ENCODE measurements around the gene SLC6A15. TPM values are rescaled to one million over a fixed set of nuclear protein-coding genes. Genes with fewer than 3 reads are reported as not detected.

SLC6A15 gene
- total and polyA plus RNA-seq, 2 of the 13 experiments (the other 11 are each of a cell fraction or from before 2014, with no cell fraction given) = not detected

GRCh38 chr12:84891106-84891838 is 21.3 kb downstream of the SLC6A15 start (continued):
- no peak for TF ChIP-seq HMGXB4 (CRISPR knock-in tag; IDR thresholded peaks at IDR 0.05; ENCODE audit: borderline replicate concordance in 1 of 2, low read depth in 1 of 2)
- no peak for TF ChIP-seq MBNL3 (CRISPR knock-in tag; conservative IDR thresholded peaks at IDR 0.05)
- no peak for TF ChIP-seq CEBPB (IDR thresholded peaks at IDR 0.05; ENCODE audit: borderline replicate concordance, low read depth, low read length)
- TF ChIP-seq, protein P1, sequence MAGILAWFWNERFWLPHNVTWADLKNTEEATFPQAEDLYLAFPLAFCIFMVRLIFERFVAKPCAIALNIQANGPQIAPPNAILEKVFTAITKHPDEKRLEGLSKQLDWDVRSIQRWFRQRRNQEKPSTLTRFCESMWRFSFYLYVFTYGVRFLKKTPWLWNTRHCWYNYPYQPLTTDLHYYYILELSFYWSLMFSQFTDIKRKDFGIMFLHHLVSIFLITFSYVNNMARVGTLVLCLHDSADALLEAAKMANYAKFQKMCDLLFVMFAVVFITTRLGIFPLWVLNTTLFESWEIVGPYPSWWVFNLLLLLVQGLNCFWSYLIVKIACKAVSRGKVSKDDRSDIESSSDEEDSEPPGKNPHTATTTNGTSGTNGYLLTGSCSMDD (CRISPR knock-in tag; IDR thresholded peaks at IDR 0.05) = no peak

GRCh38 chr12:84889818-84890217 is 22.8 kb downstream of the SLC6A15 start:
- ChIA-PET POLR2A (no interaction called here), CTCF (ENCODE audit: low intra/inter-chr PET ratio, low total read pairs) (no interaction called here)
- Histone ChIP-seq H3K36me3 (replicated peaks in 1 of 2; ENCODE audit: control insufficient read depth in 1 of 2, insufficient read depth in 2 of 2, low read length in 2 of 2) (no peaks in the 10 kb centered on the region), H2AFZ (ENCODE audit: low read length) (no peak overlapping the region), H3K79me2 (ENCODE audit: insufficient read depth, low read length) (no peaks in the 10 kb centered on the region), H3K4me3 (replicated peaks in 1 of 3; ENCODE audit: insufficient read depth in 1 of 3, low read depth in 2 of 3, low read length in 3 of 3) (no peak overlapping the region), H3K27ac (ENCODE audit: extremely low read length, insufficient read depth, low read length) (no peak overlapping the region), H4K20me1 (ENCODE audit: insufficient read depth, low read length) (no peaks in the 10 kb centered on the region), H3K4me1 (ENCODE audit: insufficient read depth, low read length) (no peaks in the 10 kb centered on the region), H3K4me2 (ENCODE audit: low read depth, low read length) (no peak overlapping the region), H3K27me3 (ENCODE audit: control insufficient read depth in 1 of 2, insufficient read depth in 2 of 2, low read length in 2 of 2) (no peaks in the 10 kb centered on the region), H3K9ac (ENCODE audit: insufficient read depth, low read depth, low read length) (no peak overlapping the region), H3K9me3 (ENCODE audit: low read length) (no peaks in the 10 kb centered on the region)
- no peak for DNase-seq (ENCODE audit: low spot score)
- no peak for ATAC-seq
- WGBS (ENCODE audit: low lambda C conversion rate) = 2% methylated on average over 2 of the region's 2 CpGs
- intact Hi-C loops (cut with micrococcal nuclease; ENCODE audit: unreplicated experiment) = no loop called here
- BruUV-seq (replicated peaks) = no TSS peak
- in situ Hi-C loops (cut with HindIII; ENCODE audit: extremely low pct_ligation_motif_present, low pct_unique_long_range_greater_than_20kb) = no loop called here
- FAIRE-seq = no peak
- TF ChIP-seq, protein P2, sequence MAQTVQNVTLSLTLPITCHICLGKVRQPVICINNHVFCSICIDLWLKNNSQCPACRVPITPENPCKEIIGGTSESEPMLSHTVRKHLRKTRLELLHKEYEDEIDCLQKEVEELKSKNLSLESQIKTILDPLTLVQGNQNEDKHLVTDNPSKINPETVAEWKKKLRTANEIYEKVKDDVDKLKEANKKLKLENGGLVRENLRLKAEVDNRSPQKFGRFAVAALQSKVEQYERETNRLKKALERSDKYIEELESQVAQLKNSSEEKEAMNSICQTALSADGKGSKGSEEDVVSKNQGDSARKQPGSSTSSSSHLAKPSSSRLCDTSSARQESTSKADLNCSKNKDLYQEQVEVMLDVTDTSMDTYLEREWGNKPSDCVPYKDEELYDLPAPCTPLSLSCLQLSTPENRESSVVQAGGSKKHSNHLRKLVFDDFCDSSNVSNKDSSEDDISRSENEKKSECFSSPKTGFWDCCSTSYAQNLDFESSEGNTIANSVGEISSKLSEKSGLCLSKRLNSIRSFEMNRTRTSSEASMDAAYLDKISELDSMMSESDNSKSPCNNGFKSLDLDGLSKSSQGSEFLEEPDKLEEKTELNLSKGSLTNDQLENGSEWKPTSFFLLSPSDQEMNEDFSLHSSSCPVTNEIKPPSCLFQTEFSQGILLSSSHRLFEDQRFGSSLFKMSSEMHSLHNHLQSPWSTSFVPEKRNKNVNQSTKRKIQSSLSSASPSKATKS (CRISPR knock-in tag; IDR thresholded peaks at IDR 0.05) = no peak
- TF ChIP-seq NAIF1 (CRISPR knock-in tag; IDR thresholded peaks at IDR 0.05; ENCODE audit: borderline replicate concordance) = no peak
- TF ChIP-seq GATAD2A (CRISPR knock-in tag; IDR thresholded peaks at IDR 0.05) = no peak
- no peak for TF ChIP-seq ZNF30 (CRISPR knock-in tag; IDR thresholded peaks at IDR 0.05)
- no peak for TF ChIP-seq ZFP36L1 (CRISPR knock-in tag; IDR thresholded peaks at IDR 0.05)
- TF ChIP-seq ZNF549 (CRISPR knock-in tag; IDR thresholded peaks at IDR 0.05) = no peak
- TF ChIP-seq TP53 (CRISPR knock-in tag; conservative IDR thresholded peaks at IDR 0.05) = no peak
- no peak for TF ChIP-seq HHEX (CRISPR knock-in tag; IDR thresholded peaks at IDR 0.05)
- TF ChIP-seq, protein P3, sequence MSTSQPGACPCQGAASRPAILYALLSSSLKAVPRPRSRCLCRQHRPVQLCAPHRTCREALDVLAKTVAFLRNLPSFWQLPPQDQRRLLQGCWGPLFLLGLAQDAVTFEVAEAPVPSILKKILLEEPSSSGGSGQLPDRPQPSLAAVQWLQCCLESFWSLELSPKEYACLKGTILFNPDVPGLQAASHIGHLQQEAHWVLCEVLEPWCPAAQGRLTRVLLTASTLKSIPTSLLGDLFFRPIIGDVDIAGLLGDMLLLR (CRISPR knock-in tag; IDR thresholded peaks at IDR 0.05) = no peak
- TF ChIP-seq, protein P4, sequence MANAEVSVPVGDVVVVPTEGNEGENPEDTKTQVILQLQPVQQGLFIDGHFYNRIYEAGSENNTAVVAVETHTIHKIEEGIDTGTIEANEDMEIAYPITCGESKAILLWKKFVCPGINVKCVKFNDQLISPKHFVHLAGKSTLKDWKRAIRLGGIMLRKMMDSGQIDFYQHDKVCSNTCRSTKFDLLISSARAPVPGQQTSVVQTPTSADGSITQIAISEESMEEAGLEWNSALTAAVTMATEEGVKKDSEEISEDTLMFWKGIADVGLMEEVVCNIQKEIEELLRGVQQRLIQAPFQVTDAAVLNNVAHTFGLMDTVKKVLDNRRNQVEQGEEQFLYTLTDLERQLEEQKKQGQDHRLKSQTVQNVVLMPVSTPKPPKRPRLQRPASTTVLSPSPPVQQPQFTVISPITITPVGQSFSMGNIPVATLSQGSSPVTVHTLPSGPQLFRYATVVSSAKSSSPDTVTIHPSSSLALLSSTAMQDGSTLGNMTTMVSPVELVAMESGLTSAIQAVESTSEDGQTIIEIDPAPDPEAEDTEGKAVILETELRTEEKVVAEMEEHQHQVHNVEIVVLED (CRISPR knock-in tag; IDR thresholded peaks at IDR 0.05; ENCODE audit: borderline replicate concordance) = no peak
- no peak for TF ChIP-seq ZNF180 (CRISPR knock-in tag; IDR thresholded peaks at IDR 0.05; ENCODE audit: borderline replicate concordance, low read depth)
- TF ChIP-seq ZNF720 (CRISPR knock-in tag; IDR thresholded peaks at IDR 0.05) = no peak
